Adrenal gland (tissue), 5 donors: ENCODE results near the gene CHST11.

Source experiments
- CTCF ChIP-seq, 6 experiments: fragments of 450-650 bp in 4 of 6; fragments of 200-600 bp in 2 of 6; sonication (generic) in 1 of 6; IDR thresholded peaks; 1 replicate in 5 of 6; 2 replicates in 1 of 6; pipeline versions ENCODE4 v1.5.1 to v1.8.0; 2016 to 2021; ENCODE audit warnings: antibody characterized with exemption in 6 of 6, mild to moderate bottlenecking in 2 of 6, moderate library complexity in 1 of 6
- POLR2A ChIP-seq, 2 donors: fragments of 450-650 bp; IDR thresholded peaks; one replicate each; pipeline ENCODE4 v1.6.1; 2017; ENCODE audit warnings: antibody characterized with exemption in 2 of 2, mild to moderate bottlenecking in 2 of 2, moderate library complexity in 1 of 2
- donor health status: DM: no; HTN: no; CAD: no.

GRCh38 chr12:104681012-104681690 is 224.4 kb downstream of the CHST11 start:
- TF ChIP-seq CTCF (IDR thresholded peaks at IDR 0.05), result no peak
- no peak for TF ChIP-seq POLR2A (IDR thresholded peaks at IDR 0.05)
